GM12878 (cell line): ENCODE data around the gene SLC35D2. TPM values are rescaled to one million over a fixed set of nuclear protein-coding genes. Genes with fewer than 3 reads are reported as not detected.

Source experiments
- ATAC-seq: fragments of 200-7000 bp; cut with Tn5 transposase; 3 replicates; pipeline ENCODE4 v1.9.1; 2020; ENCODE audit warnings: mild to moderate bottlenecking, moderate library complexity
- BruUV-seq: library from RNA; stranded (reverse); fragments of 400-500 nt; replicated peaks from 2 replicates; lab custom pipeline; 2021; lab: Mats Ljungman, UMichigan
- CTCF ChIA-PET: fragments of 300-600 bp; sonication (Branson Sonifier 250); formaldehyde crosslinking; extraction: SDS; loops from one replicate; lab custom pipeline; 2021; ENCODE audit warnings: inconsistent platforms; lab: Yijun Ruan, JAX
- POLR2A ChIA-PET: fragments of 350-600 bp; formaldehyde crosslinking; extraction: SDS; loops from one replicate; lab custom pipeline; 2021; ENCODE audit warnings: inconsistent platforms; lab: Charles Lee
- RAD21 ChIA-PET: fragments of 300-600 bp; sonication (Branson Sonifier 250); formaldehyde crosslinking; loops from one replicate; lab custom pipeline; 2023; ENCODE audit warnings: antibody characterized with exemption; ENCODE audit not compliant: unreplicated experiment; lab: Charles Lee
- SMC1A ChIA-PET: fragments of 300-600 bp; sonication (Branson Sonifier 250); formaldehyde crosslinking; loops from one replicate; lab custom pipeline; 2023; ENCODE audit not compliant: unreplicated experiment, uncharacterized antibody; lab: Charles Lee
- DNase-seq: peaks from one replicate; pipeline ENCODE4 v3.0.0-alpha.2; 2011; ENCODE audit warnings: low read depth, low spot score
- FAIRE-seq: peaks from 3 replicates; lab custom pipeline; 2011; peaks lifted over from hg19 to GRCh38; lab: Jason Lieb, UNC
- H2AFZ ChIP-seq: 2 replicates; pipeline ENCODE4 v1.6.0; 2011; ENCODE audit warnings: low read depth, low read length, control low read depth; ENCODE audit not compliant: control insufficient read depth
- H3K27ac ChIP-seq: 2 replicates; pipeline ENCODE4 v1.5.1; 2011; ENCODE audit warnings: control low read depth; ENCODE audit not compliant: control insufficient read depth, insufficient read depth
- H3K27me3 ChIP-seq, 2 experiments: replicated peaks in 1 of 2; 2 replicates each; pipeline versions ENCODE4 v1.6.0 to v1.6.1; 2011; ENCODE audit warnings: low read length in 1 of 2; ENCODE audit not compliant: control insufficient read depth in 2 of 2, insufficient read depth in 2 of 2
- H3K36me3 ChIP-seq, 2 experiments: 2 replicates each; pipeline ENCODE4 v1.5.1; 2011; ENCODE audit warnings: low read length in 1 of 2; ENCODE audit not compliant: control insufficient read depth in 2 of 2, insufficient read depth in 2 of 2
- H3K4me1 ChIP-seq: 2 replicates; pipeline ENCODE4 v1.6.1; 2011; ENCODE audit warnings: mild to moderate bottlenecking, low read length, moderate library complexity, mixed read lengths; ENCODE audit not compliant: control insufficient read depth, insufficient read depth
- H3K4me2 ChIP-seq: 2 replicates; pipeline ENCODE4 v1.6.0; 2011; ENCODE audit warnings: control low read depth; ENCODE audit not compliant: control insufficient read depth, insufficient read depth
- H3K4me3 ChIP-seq: fragments of 200-600 bp; sonication (generic); 2 replicates; pipeline ENCODE4 v1.5.1; 2016
- H3K79me2 ChIP-seq: 2 replicates; pipeline ENCODE4 v1.6.0; 2011; ENCODE audit warnings: low read length; ENCODE audit not compliant: control insufficient read depth, insufficient read depth
- H3K9ac ChIP-seq: 2 replicates; pipeline ENCODE4 v1.8.0; 2011; ENCODE audit warnings: low read length, control low read depth, mixed read lengths; ENCODE audit not compliant: control insufficient read depth, insufficient read depth
- H3K9me3 ChIP-seq: replicated peaks from 3 replicates; pipeline ENCODE4 v1.5.1; 2011; ENCODE audit warnings: mild to moderate bottlenecking, low read length; ENCODE audit not compliant: control insufficient read depth, insufficient read depth
- H4K20me1 ChIP-seq: 2 replicates; pipeline ENCODE4 v1.6.0; 2011; ENCODE audit not compliant: control insufficient read depth, insufficient read depth
- ATF3 ChIP-seq: IDR thresholded peaks from 2 replicates; pipeline ENCODE4 v1.6.1; 2011; ENCODE audit warnings: low read depth, mild to moderate bottlenecking, low read length, moderate library complexity, borderline replicate concordance; ENCODE audit errors: extremely low read depth
- BCL3 ChIP-seq: IDR thresholded peaks from 2 replicates; pipeline ENCODE4 v1.6.1; 2011; ENCODE audit warnings: borderline replicate concordance, low read depth, mild to moderate bottlenecking, moderate library complexity, low read length; ENCODE audit not compliant: insufficient read depth, poor library complexity, severe bottlenecking
- CEBPZ ChIP-seq: fragments of 150-350 bp; IDR thresholded peaks from 2 replicates; pipeline ENCODE4 v1.6.1; 2016; ENCODE audit warnings: low read depth, low read length
- E2F4 ChIP-seq: IDR thresholded peaks from 2 replicates; pipeline ENCODE4 v1.6.1; 2012; ENCODE audit warnings: low read depth, low read length, improper control_type of control experiment
- ESRRA ChIP-seq: IDR thresholded peaks from 2 replicates; pipeline ENCODE4 v1.6.1; 2012; ENCODE audit warnings: mild to moderate bottlenecking, low read length, improper control_type of control experiment
- IRF3 ChIP-seq: fragments of 450-650 bp; IDR thresholded peaks from 2 replicates; pipeline ENCODE4 v1.6.1; 2014; ENCODE audit warnings: mild to moderate bottlenecking
- KAT2A ChIP-seq: conservative IDR thresholded peaks from 2 replicates; pipeline ENCODE4 v1.6.1; 2011; ENCODE audit warnings: low read depth, low read length; ENCODE audit not compliant: control insufficient read depth
- RB1 ChIP-seq: fragments of 450-650 bp; formaldehyde crosslinking; IDR thresholded peaks from 2 replicates; pipeline ENCODE4 v1.6.1; 2017; ENCODE audit warnings: mild to moderate bottlenecking, borderline replicate concordance
- whole genome bisulfite sequencing: methylation state at CpG from one replicate; pipeline ENCODE4 v1.1.6; 2016; ENCODE audit warnings: low lambda C conversion rate; ENCODE audit not compliant: insufficient replicate concordance, insufficient coverage; ENCODE audit errors: missing lambda C conversion rate; 5-methylcytosine and 5-hydroxymethylcytosine counted together
- in situ Hi-C: fragments of 300-500 bp; cut with MboI; formaldehyde crosslinking; loops from 9 replicates; pipeline ENCODE4 v1.14.3; 2018; ENCODE audit warnings: mixed read lengths
- intact Hi-C: fragments of 100-400 bp; cut with micrococcal nuclease; formaldehyde crosslinking; loops from one replicate; pipeline ENCODE4 v1.14.2; 2022; ENCODE audit not compliant: unreplicated experiment
- polyA plus RNA-seq, 11 experiments: library from polyadenylated mRNA; depleted of rRNA in 4 of 11; unstranded in 6 of 11; stranded (reverse) in 5 of 11; fragments of >200 nt; fragmentation: Nextera tagmentation in 4 of 11; fragmentation: Illumina TruSeq in 1 of 11; extraction: Ambion mirVana in 4 of 11; extraction: Trizol in 1 of 11; gene quantifications; 1 replicate in 1 of 11; 2 replicates in 10 of 11; pipeline versions ENCODE4 v1.2.1 to v1.2.3, GENCODE V29; 2011 to 2016; ENCODE audit warnings: inconsistent platforms in 2 of 11, missing spikeins in 2 of 11, low read depth in 1 of 11
- total RNA-seq, 4 experiments: library from RNA; depleted of rRNA in 3 of 4; stranded (reverse); fragments of >200 nt in 3 of 4; fragmentation: Illumina TruSeq in 1 of 4; extraction: Trizol in 1 of 4; gene quantifications; 2 replicates each; pipeline versions ENCODE4 v1.2.1 to v1.2.3, GENCODE V29; 2013 to 2021

The SLC35D2 gene
- total and polyA plus RNA-seq, 10 of the 15 experiments (the other 5 are each of a cell fraction or from before 2014, with no cell fraction given) = 0.64 to 6.3 (median 3.5) TPM

GRCh38 chr9:96381125-96381524, 2.4 kb downstream of the SLC35D2 start (continued):
- no peak for TF ChIP-seq CEBPZ
- TF ChIP-seq ATF3 = no peak

- no peaks in the 10 kb centered on the region for H3K36me3 ChIP-seq
- BruUV-seq = no TSS peak
- peaks cover 4% of the 10 kb centered on the region; the same call in 1 of the 2 replicates for H3K4me1 ChIP-seq
- in situ Hi-C loops = no loop called here
- DNase-seq = no peak
- RAD21 ChIA-PET = no interaction called here
- no peak overlapping the region for H3K27ac ChIP-seq
- no peaks in the 10 kb centered on the region for H3K9me3 ChIP-seq
- H3K4me3 ChIP-seq = no peak overlapping the region
- CTCF ChIA-PET = no interaction called here
- POLR2A ChIA-PET = interaction anchor here (0.7 kb wide), 2 partner anchors 153 to 893 kb away, joined by 3 to 5 read pairs; no protein-coding TSS in a partner anchor
- no peak overlapping the region for H3K4me2 ChIP-seq
- no peak for FAIRE-seq
- H3K27me3 ChIP-seq = no peaks in the 10 kb centered on the region
- no peak for ATAC-seq
- H3K9ac ChIP-seq = no peak overlapping the region
- SMC1A ChIA-PET = no interaction called here
- H4K20me1 ChIP-seq = no peaks in the 10 kb centered on the region
- intact Hi-C loops = no loop called here
- no peak for TF ChIP-seq KAT2A
- TF ChIP-seq IRF3 = no peak
- no peak for TF ChIP-seq BCL3
- TF ChIP-seq E2F4 = no peak
- no peak for TF ChIP-seq ESRRA
- TF ChIP-seq RB1 = no peak
- no peak overlapping the region for H2AFZ ChIP-seq
- WGBS = 98% methylated on average over 2 of the region's 2 CpGs
- H3K79me2 ChIP-seq = no peaks in the 10 kb centered on the region; the same call in 1 of the 2 replicates
These were observed 4.0 kb downstream of the SLC35D2 start for GRCh38 chr9:96379461-96379860.
